ENCODE results near the gene PRAMEF12.

- TF ChIP-seq EZH2 (IDR thresholded peaks at IDR 0.05; ENCODE audit: borderline replicate concordance, control insufficient read depth, low read depth, low read length), result no peak
- TF ChIP-seq, protein P1, sequence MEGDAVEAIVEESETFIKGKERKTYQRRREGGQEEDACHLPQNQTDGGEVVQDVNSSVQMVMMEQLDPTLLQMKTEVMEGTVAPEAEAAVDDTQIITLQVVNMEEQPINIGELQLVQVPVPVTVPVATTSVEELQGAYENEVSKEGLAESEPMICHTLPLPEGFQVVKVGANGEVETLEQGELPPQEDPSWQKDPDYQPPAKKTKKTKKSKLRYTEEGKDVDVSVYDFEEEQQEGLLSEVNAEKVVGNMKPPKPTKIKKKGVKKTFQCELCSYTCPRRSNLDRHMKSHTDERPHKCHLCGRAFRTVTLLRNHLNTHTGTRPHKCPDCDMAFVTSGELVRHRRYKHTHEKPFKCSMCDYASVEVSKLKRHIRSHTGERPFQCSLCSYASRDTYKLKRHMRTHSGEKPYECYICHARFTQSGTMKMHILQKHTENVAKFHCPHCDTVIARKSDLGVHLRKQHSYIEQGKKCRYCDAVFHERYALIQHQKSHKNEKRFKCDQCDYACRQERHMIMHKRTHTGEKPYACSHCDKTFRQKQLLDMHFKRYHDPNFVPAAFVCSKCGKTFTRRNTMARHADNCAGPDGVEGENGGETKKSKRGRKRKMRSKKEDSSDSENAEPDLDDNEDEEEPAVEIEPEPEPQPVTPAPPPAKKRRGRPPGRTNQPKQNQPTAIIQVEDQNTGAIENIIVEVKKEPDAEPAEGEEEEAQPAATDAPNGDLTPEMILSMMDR (IDR thresholded peaks at IDR 0.05 in 2 of 3, conservative IDR thresholded peaks at IDR 0.05 in 1 of 3; ENCODE audit: control insufficient read depth in 2 of 3, extremely low read depth in 1 of 3, insufficient read depth in 1 of 3, low read depth in 3 of 3, low read length in 3 of 3), result no peak
- TF ChIP-seq EP300 (IDR thresholded peaks at IDR 0.05; ENCODE audit: borderline replicate concordance in 1 of 2, control insufficient read depth in 1 of 2, low read depth in 2 of 2, low read length in 2 of 2), result no peak
- TF ChIP-seq POLR2A (IDR thresholded peaks at IDR 0.05; ENCODE audit: low read depth, low read length), result no peak
- no peak for TF ChIP-seq ZZZ3 (IDR thresholded peaks at IDR 0.05; ENCODE audit: control insufficient read depth, insufficient read length, low read depth)
- no peak for TF ChIP-seq CHD2 (IDR thresholded peaks at IDR 0.05; ENCODE audit: borderline replicate concordance, low read depth, low read length)
- no peak for TF ChIP-seq JUND (IDR thresholded peaks at IDR 0.05; ENCODE audit: low read depth, low read length)
- TF ChIP-seq, protein P2, sequence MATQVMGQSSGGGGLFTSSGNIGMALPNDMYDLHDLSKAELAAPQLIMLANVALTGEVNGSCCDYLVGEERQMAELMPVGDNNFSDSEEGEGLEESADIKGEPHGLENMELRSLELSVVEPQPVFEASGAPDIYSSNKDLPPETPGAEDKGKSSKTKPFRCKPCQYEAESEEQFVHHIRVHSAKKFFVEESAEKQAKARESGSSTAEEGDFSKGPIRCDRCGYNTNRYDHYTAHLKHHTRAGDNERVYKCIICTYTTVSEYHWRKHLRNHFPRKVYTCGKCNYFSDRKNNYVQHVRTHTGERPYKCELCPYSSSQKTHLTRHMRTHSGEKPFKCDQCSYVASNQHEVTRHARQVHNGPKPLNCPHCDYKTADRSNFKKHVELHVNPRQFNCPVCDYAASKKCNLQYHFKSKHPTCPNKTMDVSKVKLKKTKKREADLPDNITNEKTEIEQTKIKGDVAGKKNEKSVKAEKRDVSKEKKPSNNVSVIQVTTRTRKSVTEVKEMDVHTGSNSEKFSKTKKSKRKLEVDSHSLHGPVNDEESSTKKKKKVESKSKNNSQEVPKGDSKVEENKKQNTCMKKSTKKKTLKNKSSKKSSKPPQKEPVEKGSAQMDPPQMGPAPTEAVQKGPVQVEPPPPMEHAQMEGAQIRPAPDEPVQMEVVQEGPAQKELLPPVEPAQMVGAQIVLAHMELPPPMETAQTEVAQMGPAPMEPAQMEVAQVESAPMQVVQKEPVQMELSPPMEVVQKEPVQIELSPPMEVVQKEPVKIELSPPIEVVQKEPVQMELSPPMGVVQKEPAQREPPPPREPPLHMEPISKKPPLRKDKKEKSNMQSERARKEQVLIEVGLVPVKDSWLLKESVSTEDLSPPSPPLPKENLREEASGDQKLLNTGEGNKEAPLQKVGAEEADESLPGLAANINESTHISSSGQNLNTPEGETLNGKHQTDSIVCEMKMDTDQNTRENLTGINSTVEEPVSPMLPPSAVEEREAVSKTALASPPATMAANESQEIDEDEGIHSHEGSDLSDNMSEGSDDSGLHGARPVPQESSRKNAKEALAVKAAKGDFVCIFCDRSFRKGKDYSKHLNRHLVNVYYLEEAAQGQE (IDR thresholded peaks at IDR 0.05; ENCODE audit: low read depth, low read length), result no peak
- no peak for TF ChIP-seq NFYA (IDR thresholded peaks at IDR 0.05; ENCODE audit: borderline replicate concordance, low read depth, low read length)
- TF ChIP-seq, protein P3, sequence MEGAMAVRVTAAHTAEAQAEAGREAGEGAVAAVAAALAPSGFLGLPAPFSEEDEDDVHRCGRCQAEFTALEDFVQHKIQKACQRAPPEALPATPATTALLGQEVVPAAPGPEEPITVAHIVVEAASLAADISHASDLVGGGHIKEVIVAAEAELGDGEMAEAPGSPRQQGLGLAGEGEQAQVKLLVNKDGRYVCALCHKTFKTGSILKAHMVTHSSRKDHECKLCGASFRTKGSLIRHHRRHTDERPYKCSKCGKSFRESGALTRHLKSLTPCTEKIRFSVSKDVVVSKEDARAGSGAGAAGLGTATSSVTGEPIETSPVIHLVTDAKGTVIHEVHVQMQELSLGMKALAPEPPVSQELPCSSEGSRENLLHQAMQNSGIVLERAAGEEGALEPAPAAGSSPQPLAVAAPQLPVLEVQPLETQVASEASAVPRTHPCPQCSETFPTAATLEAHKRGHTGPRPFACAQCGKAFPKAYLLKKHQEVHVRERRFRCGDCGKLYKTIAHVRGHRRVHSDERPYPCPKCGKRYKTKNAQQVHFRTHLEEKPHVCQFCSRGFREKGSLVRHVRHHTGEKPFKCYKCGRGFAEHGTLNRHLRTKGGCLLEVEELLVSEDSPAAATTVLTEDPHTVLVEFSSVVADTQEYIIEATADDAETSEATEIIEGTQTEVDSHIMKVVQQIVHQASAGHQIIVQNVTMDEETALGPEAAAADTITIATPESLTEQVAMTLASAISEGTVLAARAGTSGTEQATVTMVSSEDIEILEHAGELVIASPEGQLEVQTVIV (IDR thresholded peaks at IDR 0.05; ENCODE audit: borderline replicate concordance, partially characterized antibody), result no peak
- TF ChIP-seq POLR2AphosphoS5 (IDR thresholded peaks at IDR 0.05; ENCODE audit: low read length), result no peak
- no peak for TF ChIP-seq SRF (IDR thresholded peaks at IDR 0.05; ENCODE audit: low read depth in 2 of 2, low read length in 2 of 2)
- no peak for TF ChIP-seq TAF1 (IDR thresholded peaks at IDR 0.05; ENCODE audit: borderline replicate concordance, low read depth, low read length)
Measured at GRCh38 chr1:12778907-12779306, 5.4 kb downstream of the PRAMEF12 start.

All from GM12878 (cell line).